CD4-positive, alpha-beta T cell treated with Interleukin-6 for 4 hours (primary cell): Measurements from ENCODE around the gene ADCY7.
"Not testable (repeated sequence)": the region's sequence is repeated elsewhere in the genome, so short reads cannot be mapped to it uniquely, and the experiment has no call there.

Experiments
- DNase-seq: peaks from one replicate; pipeline ENCODE4 v3.0.0-alpha.2; 2020; ENCODE audit warnings: mixed read lengths

Gene ADCY7

GRCh38 chr16:50345210-50345609 is 78.9 kb downstream of the ADCY7 start:
- DNase-seq = not testable (repeated sequence)

DNA sequence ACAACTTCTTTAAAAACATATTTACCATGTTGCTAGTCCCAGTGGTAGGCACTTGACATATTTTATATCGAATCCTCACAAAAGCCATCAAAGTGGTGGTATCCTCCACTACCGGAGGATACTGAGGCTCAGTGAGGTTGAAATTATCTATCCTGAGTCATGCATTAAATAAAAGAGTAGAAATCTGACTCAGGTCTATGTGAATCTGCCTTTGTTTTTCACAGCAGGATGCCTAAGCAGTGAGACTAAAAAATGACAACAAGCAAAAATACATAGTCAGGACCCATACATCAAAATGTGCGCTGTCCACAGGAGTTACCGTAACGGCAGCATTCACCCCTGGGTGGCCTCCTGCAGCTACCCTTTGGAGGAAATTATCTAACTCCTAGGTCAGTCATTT is 84.8 kb downstream of the ADCY7 start:
- no peak for DNase-seq

DNA sequence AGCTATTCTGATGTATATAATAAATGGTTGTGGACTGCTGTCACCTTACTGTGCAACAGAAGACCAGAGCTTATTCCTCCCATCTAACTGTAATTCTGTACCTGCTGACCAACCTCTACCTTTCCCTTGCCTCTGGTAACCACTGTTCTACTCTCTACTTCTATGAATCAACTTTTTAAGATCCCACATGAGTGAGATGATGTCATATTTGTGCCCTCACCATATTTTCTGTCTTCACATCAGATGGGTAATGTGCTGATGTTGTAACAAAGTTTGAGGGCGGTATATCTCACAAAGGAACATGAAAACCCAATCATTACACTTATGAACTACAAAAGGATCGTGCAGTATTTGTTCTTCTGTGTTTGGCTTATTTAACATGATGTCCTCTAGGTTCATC is 85.6 kb downstream of the ADCY7 start:
- no peak for DNase-seq

DNA sequence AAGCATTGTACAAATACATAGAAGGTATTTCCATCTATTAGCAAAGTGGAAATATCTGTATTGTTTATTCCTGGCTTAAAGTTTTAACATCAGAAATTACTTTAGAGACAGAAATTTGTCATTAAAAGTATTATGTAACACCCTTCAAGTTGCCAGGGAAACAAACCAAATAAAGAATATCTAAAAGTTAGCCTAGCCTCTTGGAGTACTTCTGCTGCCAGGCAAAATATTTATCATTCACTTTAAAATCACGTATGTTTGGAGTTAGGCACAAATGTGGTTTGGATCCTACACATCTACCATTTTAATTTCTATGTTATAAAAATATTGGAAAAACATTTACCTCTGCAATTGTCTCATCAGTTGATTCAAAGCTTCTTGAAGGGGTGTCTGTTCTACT is 87.7 kb downstream of the ADCY7 start:
- DNase-seq = no peak

DNA sequence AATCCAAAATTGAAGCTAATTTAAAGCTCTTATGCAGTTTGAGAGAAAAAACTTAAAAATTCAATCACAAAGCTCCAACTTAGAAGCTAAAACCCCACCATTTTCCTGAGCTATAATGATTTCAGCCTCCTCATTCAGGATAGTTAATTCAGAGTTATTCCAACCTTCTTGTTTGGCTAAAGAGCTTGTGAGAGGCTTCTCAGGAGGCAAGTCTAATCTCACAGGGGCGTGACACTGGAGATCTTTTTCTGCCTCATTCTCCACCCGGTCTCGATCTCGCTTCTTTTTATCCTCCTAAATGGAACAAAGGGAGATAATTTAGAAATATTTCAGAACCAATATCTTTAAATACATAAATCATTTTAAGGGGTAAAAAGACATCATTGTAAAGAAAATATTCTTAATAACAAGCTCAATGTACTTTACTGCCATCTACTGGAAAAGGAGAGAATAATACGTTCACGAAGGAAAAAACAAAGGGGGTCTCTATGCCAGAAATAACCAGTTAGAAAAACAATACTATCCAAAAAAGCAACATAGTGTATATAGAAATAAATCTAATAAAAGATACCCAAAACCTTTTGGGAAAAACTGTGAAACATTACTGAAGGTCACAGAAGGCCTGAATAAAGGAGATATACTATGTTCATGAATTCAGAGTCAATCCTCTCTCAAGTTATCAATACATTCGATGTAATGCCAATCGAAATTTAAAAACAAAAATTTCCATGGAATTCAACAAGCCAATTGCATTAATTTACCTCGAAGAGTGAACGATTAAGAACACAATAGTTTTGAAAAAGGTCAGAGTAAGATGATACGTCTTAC is 88.5 kb downstream of the ADCY7 start:
- no peak for DNase-seq

GRCh38 chr16:50359626-50360025 is 93.3 kb downstream of the ADCY7 start:
- DNase-seq = no peak

GRCh38 chr16:50360033-50360778 is 93.9 kb downstream of the ADCY7 start:
- DNase-seq = no peak

- no peak for DNase-seq
Measured at GRCh38 chr16:50360779-50361178, 94.4 kb downstream of the ADCY7 start.

DNA sequence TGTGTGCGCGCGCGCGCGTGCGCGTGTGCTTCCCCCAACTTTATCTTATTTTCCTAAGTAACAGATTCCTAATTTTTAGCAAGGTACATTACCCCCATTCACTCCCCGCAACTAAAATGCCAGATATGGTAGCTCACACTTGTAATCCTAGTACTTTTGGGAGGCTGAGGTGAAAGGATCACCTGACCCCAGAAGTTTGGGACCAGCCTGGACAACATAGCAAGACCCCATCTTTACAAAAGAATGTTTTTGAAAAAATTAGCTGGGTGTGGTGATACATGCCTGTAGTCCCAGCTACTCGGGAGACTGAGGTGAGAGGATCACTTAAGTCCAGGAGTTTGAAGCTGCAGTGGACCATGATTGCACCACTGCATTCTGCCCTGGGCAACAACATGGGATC is 97.3 kb downstream of the ADCY7 start:
- DNase-seq = no peak

DNA sequence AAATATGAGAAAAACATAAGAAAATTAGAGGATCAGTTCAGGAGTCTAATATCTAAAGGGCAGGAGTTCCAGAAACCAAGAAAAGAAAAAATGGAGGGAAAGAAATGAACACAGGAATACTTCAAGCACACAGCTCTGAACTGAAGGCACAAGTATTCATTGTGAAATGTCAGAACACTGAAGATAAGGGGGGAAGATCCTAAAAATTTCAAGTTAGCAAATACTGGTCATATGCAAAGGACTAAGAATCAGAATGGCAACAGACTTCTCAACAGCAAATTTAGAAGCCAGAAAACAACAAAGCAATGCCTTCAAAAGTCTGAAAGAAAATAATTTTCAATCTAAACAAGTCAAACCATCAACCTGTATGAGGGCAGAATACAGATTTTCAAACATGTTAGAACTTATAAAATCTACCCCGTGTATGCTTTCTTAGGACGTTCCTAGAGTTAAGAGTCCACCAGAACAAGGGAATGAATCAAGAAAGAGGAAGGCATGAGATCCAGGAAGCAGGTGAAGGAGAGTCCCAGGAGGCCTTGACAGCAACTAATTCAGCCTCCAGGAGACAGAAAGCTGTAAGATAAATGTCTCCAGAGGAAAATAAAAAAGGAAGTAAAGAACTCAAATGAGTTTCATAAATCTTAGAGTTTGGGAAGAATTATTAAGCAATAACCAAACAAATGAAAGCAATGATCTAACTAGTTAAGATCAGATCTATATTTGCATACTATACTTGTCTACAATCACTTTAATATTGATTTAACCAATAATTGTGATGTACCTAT is 99.6 kb downstream of the ADCY7 start:
- no peak for DNase-seq
